ENCODE data around the gene NECAB2.

DNA sequence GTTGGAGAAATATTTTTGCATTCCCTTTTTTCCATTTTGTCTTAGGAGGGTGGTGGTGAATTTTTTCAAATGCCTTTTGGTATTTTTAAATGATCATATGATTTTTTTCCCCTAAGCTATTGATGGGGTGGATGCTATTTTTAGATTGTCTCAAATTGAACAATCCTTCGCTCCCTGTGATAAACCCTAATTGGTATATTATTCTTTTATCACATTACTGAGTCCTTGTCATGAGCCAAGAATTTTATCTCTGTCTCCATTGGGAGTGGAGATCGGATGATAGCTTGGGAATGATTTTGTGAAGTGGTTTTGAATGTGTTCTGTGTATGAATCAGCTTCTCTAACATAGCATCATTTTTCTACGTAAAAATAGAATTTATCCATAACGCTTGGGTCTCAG is 15.4 kb downstream of the NECAB2 start:
- no peak for TF ChIP-seq POLR2A (IDR thresholded peaks at IDR 0.05)
- TF ChIP-seq, protein P1, sequence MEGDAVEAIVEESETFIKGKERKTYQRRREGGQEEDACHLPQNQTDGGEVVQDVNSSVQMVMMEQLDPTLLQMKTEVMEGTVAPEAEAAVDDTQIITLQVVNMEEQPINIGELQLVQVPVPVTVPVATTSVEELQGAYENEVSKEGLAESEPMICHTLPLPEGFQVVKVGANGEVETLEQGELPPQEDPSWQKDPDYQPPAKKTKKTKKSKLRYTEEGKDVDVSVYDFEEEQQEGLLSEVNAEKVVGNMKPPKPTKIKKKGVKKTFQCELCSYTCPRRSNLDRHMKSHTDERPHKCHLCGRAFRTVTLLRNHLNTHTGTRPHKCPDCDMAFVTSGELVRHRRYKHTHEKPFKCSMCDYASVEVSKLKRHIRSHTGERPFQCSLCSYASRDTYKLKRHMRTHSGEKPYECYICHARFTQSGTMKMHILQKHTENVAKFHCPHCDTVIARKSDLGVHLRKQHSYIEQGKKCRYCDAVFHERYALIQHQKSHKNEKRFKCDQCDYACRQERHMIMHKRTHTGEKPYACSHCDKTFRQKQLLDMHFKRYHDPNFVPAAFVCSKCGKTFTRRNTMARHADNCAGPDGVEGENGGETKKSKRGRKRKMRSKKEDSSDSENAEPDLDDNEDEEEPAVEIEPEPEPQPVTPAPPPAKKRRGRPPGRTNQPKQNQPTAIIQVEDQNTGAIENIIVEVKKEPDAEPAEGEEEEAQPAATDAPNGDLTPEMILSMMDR (IDR thresholded peaks at IDR 0.05) = no peak
- TF ChIP-seq EP300 (IDR thresholded peaks at IDR 0.05) = no peak
